Right lobe of liver (tissue), 6 donors: Measurements from ENCODE around the gene ARL15. TPM values are rescaled to one million over a fixed set of nuclear protein-coding genes. Genes with fewer than 3 reads are reported as not detected.

Experiments used
- ATAC-seq, 4 donors: fragments of 200-7000 bp; cut with Tn5 transposase; one replicate each; pipeline ENCODE4 v1.9.1; 2020; ENCODE audit warnings: mild to moderate bottlenecking in 4 of 4, moderate library complexity in 4 of 4
- DNase-seq, 3 donors: peaks; one replicate each; pipeline ENCODE4 v3.0.0-alpha.2; 2020
- H3K27ac ChIP-seq, 3 donors: fragments of 200-600 bp; one replicate each; pipeline ENCODE4 v1.8.0; 2022
- H3K27me3 ChIP-seq, 2 donors: fragments of 200-600 bp; one replicate each; pipeline ENCODE4 v1.8.0; 2022
- H3K36me3 ChIP-seq, 4 donors: fragments of 200-600 bp; sonication (generic) in 1 of 4; one replicate each; pipeline versions ENCODE4 v1.5.1 to v1.8.0; 2017 to 2022; ENCODE audit warnings: control low read depth in 1 of 4
- H3K4me1 ChIP-seq, 4 donors: fragments of 200-600 bp; sonication (generic) in 1 of 4; one replicate each; pipeline versions ENCODE4 v1.5.1 to v1.8.0; 2017 to 2022; ENCODE audit warnings: control low read depth in 1 of 4
- H3K4me3 ChIP-seq, 3 donors: fragments of 200-600 bp; one replicate each; pipeline ENCODE4 v1.8.0; 2022
- H3K9me3 ChIP-seq, 4 donors: fragments of 200-600 bp; sonication (generic) in 1 of 4; one replicate each; pipeline versions ENCODE4 v1.5.1 to v1.8.0; 2017 to 2022; ENCODE audit warnings: control low read depth in 1 of 4
- CTCF ChIP-seq, 4 donors: fragments of 200-600 bp in 3 of 4; fragments of 450-650 bp in 1 of 4; IDR thresholded peaks; one replicate each; pipeline versions ENCODE4 v1.5.1 to v1.8.0; 2016 to 2022; ENCODE audit warnings: antibody characterized with exemption in 4 of 4, mild to moderate bottlenecking in 2 of 4
- POLR2A ChIP-seq: fragments of 450-650 bp; IDR thresholded peaks from one replicate; pipeline ENCODE4 v1.6.1; 2017; ENCODE audit warnings: antibody characterized with exemption, mild to moderate bottlenecking
- WGBS: methylation state at CpG from one replicate; pipeline ENCODE4 v1.1.6; 2018; ENCODE audit warnings: low coverage, low lambda C conversion rate; ENCODE audit not compliant: insufficient coverage; ENCODE audit errors: missing lambda C conversion rate; 5-methylcytosine and 5-hydroxymethylcytosine counted together
- intact Hi-C, 2 donors: fragments of 100-400 bp; cut with DNase I; formaldehyde crosslinking; loops; one replicate each; pipeline versions ENCODE4 v1.11.2 to v1.14.1; 2022
- total RNA-seq, 6 experiments: library from RNA; depleted of rRNA in 2 of 6; stranded (reverse); fragments of >200 nt in 2 of 6; fragmentation: NEBNext Ultra II Directional in 3 of 6; extraction: Animal tissue kit (Norgen Biotek cat#: 25700) in 3 of 6; gene quantifications; one replicate each; pipeline versions ENCODE4 v1.1.0 to v1.2.4, GENCODE V29; 2016 to 2023
- donor health status: DM: no; HTN: yes; CAD: no.
- donor health status: DM: no; HTN: no; CAD: no.
- donor health status: DM: no; HTN: no; CAD: no.
- donor health status: DM: no; HTN: yes; CAD: no.
- donor health status: DM: no; HTN: yes; CAD: no.

The ARL15 gene
- total RNA-seq, 6 experiments from 2014 or later, result 6.3 to 16.5 (median 9.6) TPM

GRCh38 chr5:54227109-54227508 is 83.3 kb downstream of the ARL15 start:
- no peaks in the 10 kb centered on the region for H3K36me3 ChIP-seq
- H3K27ac ChIP-seq, result no peak overlapping the region
- TF ChIP-seq POLR2A, result no peak
- TF ChIP-seq CTCF (IDR thresholded peaks at IDR 0.05), result no peak
- no peaks in the 10 kb centered on the region for H3K4me1 ChIP-seq
- no peak for DNase-seq
- H3K4me3 ChIP-seq, result no peak overlapping the region
- no peaks in the 10 kb centered on the region for H3K27me3 ChIP-seq
- no peaks in the 10 kb centered on the region for H3K9me3 ChIP-seq
- intact Hi-C loops, result loop anchor here in 1 of 2 donors (5.0 kb wide), 1 partner anchor 745 kb away; the partner anchor contains the start of gene FST
- WGBS, result 77% methylated on average over 2 of the region's 3 CpGs
- ATAC-seq, result no peak

DNA sequence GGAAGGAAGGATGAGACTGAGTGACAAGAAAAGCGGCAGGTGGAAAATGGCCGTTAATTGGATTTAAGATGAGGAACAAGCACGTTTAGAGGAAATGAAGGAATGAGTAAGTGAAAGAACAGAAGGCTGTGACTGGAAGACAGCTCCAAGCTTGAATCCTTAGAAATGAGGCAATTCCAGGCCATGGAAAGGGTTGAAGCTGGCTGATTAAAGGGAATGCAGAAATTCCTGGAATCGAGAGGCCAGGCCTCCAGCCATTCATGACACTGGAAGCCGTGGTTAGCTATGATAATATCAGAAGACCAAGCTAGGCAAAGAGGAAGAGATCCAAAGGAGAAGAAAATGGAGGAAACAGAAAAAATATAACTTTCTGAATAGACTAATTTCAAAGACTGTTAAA is 84.2 kb downstream of the ARL15 start:
- ATAC-seq (no peak), DNase-seq (no peak)
- Histone ChIP-seq H3K36me3 (no peaks in the 10 kb centered on the region), H3K27me3 (no peaks in the 10 kb centered on the region), H3K4me3 (no peak overlapping the region), H3K9me3 (no peaks in the 10 kb centered on the region), H3K4me1 (no peaks in the 10 kb centered on the region), H3K27ac (no peak overlapping the region)
- TF ChIP-seq POLR2A (no peak), CTCF (IDR thresholded peaks at IDR 0.05) (no peak)
- intact Hi-C loops, result loop anchor here in 1 of 2 donors (5.0 kb wide), 1 partner anchor 744 kb away; the partner anchor contains the start of gene FST
- 74% methylated on average over 5 of the region's 5 CpGs for WGBS

GRCh38 chr5:54224103-54224826 is 86.1 kb downstream of the ARL15 start:
- DNase-seq, result no peak
- TF ChIP-seq CTCF (IDR thresholded peaks at IDR 0.05), result no peak
- TF ChIP-seq POLR2A, result no peak
- Histone ChIP-seq H3K27ac (no peak overlapping the region), H3K36me3 (no peaks in the 10 kb centered on the region), H3K4me3 (no peak overlapping the region), H3K27me3 (no peaks in the 10 kb centered on the region), H3K4me1 (no peaks in the 10 kb centered on the region), H3K9me3 (no peaks in the 10 kb centered on the region)
- 86% methylated on average over 10 of the region's 10 CpGs for WGBS
- ATAC-seq, result no peak
- intact Hi-C loops, result no loop called here

GRCh38 chr5:54222336-54222735 is 88.0 kb downstream of the ARL15 start:
- H3K36me3 ChIP-seq, result no peaks in the 10 kb centered on the region
- 97% methylated on average over 4 of the region's 4 CpGs for WGBS
- no peak overlapping the region for H3K27ac ChIP-seq
- ATAC-seq (no peak), DNase-seq (no peak)
- no peaks in the 10 kb centered on the region for H3K4me1 ChIP-seq
- TF ChIP-seq CTCF (IDR thresholded peaks at IDR 0.05), result no peak
- no peak for TF ChIP-seq POLR2A
- H3K4me3 ChIP-seq, result no peak overlapping the region
- no peaks in the 10 kb centered on the region for H3K9me3 ChIP-seq
- intact Hi-C loops, result no loop called here
- H3K27me3 ChIP-seq, result no peaks in the 10 kb centered on the region
